GM21723 (cell line): ENCODE results near the gene FAM90A1.
A peak's percentile ranks its signal among the peaks of the same experiment; 100 is the strongest.
"Not testable (repeated sequence)": the region's sequence is repeated elsewhere in the genome, so short reads cannot be mapped to it uniquely, and the experiment has no call there.

ENCODE experiments used
- ATAC-seq: cut with Tn5 transposase; IDR thresholded peaks from one replicate; pipeline ENCODE4 v1.9.1; 2021; ENCODE audit warnings: mild to moderate bottlenecking, moderate library complexity; ENCODE audit not compliant: unreplicated experiment

The FAM90A1 gene, protein sequence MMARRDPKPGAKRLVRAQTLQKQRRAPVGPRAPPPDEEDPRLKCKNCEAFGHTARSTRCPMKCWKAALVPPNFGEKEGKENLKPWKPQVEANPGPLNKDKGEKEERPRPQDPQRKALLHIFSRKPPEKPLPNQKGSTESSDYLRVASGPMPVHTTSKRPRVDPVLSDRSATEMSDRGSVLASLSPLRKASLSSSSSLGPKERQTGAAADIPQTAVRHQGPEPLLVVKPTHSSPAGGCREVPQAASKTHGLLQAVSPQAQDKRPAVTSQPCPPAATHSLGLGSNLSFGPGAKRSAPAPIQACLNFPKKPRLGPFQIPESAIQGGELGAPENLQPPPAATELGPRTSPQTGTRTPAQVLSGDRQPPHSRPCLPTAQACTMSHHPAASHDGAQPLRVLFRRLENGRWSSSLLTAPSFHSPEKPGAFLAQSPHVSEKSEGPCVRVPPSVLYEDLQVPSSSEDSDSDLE

DNA sequence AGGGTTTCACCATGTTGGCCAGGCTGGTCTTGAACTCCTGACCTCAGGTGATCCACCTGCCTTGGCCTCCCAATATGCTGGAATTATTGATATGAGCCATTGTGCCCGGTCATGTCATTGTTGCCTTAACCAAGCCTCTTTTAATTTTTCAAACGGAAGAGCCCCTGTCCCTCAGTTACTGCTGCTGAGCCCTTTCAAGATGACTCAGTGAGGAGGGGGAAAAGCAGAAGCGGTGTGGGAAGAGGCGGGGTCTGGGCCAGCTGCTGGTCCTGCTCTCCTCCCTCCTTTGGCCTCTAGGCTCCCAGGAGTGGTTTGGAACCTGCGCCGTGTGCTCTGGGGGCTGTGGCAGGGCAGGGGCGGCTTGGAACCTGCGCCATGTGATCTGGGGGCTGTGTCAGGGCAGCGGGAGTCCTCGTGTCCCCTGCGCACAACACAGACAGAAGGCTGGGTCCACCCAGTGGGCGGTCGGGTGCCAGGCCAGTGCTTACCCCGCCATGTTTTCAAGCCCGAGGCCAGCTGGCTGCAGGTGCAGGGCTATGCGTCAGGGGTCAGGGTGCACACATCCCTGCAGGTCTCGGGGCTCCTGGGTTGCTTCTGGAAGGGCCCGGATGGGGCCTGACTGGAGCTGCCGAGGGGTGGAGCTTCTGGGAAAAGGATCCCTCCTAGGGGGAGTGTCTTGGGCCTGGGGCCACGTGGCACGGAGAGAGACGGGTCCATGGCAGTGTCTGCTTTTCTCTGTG lies at the start of gene FAM90A1:
Gene FAM90A1, minus strand, starts transcription at position 627 of the 740 bp plus-strand sequence. CDS start 2,786 bp downstream, outside the sequence.
- not testable (repeated sequence) for ATAC-seq

DNA sequence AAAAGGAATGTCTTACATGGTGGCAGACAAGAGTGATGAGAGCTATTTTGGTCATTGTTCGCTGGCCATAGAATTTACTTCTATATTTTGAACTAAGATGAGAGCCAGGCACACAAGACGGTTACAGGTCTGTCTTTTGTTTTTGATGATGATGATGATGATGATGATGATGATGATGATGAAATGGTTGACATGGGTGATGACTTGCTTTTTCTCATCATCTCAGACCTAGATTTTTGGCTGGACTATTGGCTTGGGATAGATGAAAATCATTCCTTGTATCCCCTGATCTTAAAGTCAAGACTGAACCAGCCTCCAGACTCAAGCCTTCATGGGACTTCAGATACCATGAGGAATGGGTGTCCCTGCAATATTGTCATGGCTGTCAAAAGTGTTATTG lies 49.0 kb upstream of the FAM90A1 start:
- not testable (repeated sequence) for ATAC-seq

GRCh38 chr12:8266706-8267105 lies 39.3 kb upstream of the FAM90A1 start:
- not testable (repeated sequence) for ATAC-seq

DNA sequence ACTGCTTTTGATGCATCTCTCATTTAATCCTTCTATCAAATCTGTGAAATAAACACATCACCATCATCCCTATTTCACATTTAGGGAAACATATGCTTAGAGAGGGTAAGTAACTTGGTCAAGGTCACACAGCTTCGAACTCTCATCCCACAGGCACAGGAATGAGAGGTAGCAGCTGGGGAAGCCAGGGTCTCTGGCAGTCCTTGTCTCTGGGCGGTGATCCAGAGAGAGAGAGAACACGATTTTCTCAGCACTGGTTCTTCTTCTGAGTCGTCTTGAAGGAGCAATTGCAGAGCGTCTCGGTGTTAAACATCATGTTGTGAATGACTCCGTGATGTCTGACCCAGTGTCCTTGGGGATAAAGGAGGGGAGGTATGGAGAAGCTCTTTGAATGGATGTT lies 36.8 kb upstream of the FAM90A1 start:
- ATAC-seq: not testable (repeated sequence)

DNA sequence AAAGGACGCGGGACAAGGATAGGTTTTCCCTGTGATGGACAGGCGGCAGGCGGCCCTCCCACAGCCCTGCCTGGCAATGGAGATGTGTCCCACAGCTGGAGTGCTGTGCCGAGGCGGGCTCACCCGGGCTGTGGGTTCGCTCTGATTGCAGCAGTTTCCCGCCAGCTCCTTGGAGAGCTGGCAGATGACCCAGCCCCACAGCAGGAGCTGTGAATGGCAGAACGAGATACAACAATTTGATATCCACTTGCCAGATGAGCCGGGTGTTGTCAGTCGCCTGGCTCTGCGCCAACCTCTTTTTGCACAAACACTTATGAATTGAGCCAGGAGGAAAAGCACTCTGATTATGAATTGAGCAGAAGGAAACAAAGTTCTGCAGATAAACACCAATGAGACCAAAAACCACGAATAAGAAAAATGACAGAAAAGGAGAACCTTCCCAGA lies 33.7 kb upstream of the FAM90A1 start:
- ATAC-seq: not testable (repeated sequence)

DNA sequence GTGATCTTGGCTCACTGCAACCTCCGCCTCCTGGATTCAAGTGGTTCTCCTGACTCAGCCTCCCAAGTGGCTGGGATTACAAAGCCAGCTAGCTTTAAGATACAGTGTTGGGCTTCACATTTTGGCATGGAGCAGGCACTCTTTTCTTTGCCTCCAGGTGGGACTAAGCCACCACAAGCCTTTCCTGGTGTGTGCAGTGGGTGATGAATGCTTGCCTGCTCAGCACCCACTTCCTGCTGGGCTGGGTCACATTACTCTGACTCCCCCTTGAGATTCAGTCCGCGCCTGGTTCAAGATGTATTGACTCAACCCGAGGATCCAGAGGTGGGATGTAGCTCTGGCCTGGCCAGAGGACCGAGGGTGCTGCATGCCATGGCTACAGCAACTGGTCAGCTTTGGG lies 28.9 kb upstream of the FAM90A1 start:
- not testable (repeated sequence) for ATAC-seq

GRCh38 chr12:8254705-8255104 lies 27.3 kb upstream of the FAM90A1 start:
- ATAC-seq: not testable (repeated sequence)

GRCh38 chr12:8252056-8252818 lies 24.8 kb upstream of the FAM90A1 start:
- ATAC-seq: not testable (repeated sequence)

GRCh38 chr12:8251616-8252015 lies 24.2 kb upstream of the FAM90A1 start:
- ATAC-seq: not testable (repeated sequence)

DNA sequence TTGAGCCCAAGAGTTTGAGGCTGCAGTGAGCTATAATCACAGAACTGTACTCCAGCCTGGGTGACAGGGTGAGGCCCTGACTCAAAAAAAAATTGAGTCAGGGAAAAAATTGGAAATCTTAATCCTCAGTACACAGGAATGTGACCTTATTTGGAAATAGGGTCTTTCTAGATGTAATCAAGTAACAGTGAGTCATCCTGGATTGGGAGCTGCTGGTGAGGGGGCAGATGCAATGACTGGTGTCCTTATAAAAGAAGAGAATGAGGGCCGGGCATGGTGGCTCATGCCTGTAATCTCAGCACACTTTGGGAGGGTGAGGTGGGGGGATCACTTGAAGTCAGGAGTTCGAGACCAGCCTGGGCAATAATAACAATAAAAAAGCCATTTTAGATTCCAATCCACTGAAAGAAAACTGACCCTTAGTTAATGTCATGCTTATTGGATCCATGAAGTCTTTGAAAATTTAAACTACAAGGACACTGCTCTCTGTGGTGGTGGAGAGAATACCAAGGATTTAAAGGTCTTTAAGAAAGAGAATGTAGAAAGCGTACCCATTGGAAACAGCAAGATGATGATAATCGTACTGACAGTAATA lies 19.6 kb upstream of the FAM90A1 start:
- not testable (repeated sequence) for ATAC-seq

DNA sequence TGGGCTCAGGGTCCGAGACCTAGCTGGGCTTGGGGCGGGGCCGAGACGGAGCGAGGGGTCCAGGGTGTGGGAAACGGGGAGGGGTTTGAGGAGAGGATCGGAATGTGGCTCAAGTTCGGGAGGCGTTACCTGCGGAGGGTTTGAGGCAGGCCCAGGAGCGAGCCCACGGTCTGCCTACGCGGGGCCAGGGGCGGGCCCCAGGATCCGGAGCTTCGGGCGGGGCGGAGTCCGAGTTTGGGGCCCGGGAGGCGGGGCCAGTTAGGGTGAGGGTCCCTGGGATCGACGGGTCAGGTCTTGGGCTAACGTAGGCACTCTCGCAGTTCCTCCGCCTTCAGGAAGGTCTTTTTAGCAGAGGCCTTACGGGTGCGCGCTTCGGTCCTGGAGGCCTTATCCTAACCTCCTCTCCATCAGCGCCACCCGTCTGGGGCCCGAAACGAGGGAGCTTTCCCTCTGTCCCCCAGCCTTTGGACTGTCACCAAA lies 16.3 kb upstream of the FAM90A1 start:
- not testable (repeated sequence) for ATAC-seq

DNA sequence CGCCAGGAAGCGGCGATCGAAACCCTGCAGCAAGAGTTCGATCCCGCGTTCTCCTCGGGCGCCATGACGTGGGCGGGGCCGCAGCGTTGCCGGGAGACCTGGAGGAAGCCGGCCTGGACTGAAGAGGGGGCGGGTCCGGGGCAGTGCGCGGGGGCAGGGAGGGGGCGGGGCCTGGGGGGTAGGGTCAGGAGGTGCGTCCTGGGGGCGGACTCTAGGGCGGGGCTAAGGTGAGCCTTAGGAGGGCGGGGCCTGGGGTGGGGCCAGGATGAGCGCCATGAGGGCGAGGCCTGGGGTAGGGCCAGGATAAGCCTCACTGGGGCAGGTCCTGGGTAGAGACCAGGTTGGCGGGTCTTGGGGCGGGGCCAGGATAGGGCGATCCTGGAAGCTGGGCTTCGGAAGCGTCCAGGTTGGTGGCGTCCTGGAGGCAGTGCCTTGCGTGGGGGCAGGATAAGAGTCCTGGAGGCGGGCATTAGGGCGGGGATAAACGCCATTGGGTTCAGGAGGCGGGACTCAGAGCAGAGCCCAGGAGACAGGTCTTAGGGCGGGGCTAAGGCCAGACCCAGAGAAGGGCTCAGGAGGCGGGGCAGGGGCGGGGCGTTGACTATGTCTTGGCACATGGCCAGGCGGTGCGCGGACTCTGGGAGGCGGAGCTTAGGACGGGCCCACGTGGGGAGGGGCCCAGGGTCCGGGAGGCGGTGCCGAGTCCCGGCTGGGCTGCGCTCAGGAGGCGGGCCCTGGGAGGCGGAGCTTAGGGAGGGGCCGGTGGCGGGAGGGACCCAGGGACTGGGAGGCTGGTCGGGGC lies 15.7 kb upstream of the FAM90A1 start:
- peak; percentile 87 for ATAC-seq

- not testable (repeated sequence) for ATAC-seq
Observed at GRCh38 chr12:8242622-8242879, 15.1 kb upstream of the FAM90A1 start.

GRCh38 chr12:8241917-8242621 lies 14.7 kb upstream of the FAM90A1 start:
- not testable (repeated sequence) for ATAC-seq

DNA sequence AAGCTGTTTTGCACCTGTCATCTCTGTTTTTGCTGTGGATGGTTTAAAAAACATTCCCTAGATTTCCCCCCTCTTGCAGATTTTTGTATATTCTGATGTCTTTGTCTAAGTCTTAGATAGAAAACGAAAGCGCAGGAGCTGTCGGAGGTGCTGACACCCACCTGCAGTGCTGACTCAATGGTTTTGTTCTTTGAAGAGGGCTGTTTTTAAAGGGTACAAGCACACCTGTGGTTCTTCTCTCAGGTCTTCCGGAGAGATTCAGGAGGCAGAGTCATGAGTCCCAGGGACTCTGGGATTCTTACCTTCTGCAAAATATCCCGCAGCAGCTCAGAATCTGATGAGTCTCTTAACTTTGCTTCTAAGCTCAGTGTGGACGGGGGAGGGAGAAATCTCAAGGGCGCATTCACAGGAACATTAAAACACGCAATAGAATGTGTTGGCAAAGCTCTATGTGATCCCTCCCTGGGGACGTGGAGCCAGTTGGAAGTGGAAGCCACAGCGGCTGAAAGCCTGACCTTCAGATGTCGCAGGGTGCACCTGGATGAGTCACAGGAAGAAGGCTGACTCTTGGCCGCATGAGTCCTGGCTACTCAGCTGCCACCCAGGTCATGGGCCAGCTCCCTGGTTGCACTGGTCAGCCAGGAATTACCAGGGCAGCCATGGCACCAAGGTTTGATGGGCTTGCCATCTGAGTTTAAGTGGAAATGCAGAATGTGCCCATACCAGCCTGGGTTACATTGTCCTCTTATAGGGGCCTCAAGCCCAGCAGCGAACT lies 13.1 kb upstream of the FAM90A1 start:
- not testable (repeated sequence) for ATAC-seq

- ATAC-seq: not testable (repeated sequence)
Observed at GRCh38 chr12:8237031-8237430, 9.6 kb upstream of the FAM90A1 start.

DNA sequence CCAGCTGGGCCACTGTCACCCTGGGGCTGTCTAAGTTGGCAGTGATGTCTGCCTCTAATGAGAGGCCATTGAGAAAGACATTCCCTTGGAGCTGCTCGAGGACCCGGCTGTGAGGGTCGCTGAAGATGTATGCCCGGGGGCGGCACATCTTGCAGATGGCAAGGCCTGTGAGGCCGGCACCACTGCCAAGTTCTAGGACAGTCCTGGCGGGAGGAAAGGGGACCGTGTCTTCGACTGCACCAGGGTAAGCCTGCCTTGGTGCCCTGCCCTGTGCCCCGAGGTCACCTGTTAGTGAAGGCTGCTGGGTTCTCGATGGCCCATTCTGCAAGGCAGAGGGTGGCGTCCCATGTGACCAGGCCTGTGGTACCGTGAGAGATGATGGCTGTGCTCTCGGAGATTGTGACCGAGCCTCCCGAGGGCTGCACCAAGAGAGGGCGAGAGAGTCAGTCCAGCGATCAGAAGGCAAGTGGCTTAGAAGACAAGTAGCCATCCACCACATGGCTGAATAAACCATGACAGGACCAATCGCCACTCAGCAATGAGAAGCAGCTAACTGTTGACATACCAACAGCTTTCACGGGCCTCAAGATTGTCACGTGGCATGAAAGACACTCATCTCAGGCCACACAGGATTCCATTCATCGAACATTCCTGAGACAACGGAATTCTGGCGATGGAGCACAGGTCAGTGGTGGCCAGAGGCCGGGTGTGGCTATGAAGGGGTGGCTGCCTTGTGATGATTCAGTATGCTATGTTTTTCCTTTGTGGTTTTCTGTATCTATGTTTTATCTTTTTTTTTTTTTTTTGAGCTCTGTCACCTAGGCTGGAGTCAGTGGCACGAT lies 8.1 kb upstream of the FAM90A1 start:
- ATAC-seq: not testable (repeated sequence)

DNA sequence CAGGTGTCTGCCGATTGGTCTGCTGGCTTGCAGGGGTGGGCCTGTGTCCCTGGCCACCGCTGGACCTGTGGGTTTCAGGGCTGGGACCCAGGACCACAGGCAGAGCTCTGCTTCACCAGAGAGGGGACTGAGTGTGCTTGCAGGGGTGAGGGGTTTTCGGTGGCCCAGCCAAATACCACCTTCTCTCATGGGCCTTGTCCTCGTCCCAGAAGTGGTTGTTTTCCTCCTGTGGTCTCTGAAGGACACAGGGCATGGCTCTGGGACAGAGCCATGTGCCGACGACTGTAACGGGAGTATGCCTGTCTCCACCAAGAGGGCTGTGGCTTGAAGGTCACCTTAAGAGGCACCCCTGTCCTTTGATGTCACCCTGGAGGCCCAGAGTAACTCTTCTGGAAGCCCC lies 7.3 kb upstream of the FAM90A1 start:
- ATAC-seq: not testable (repeated sequence)
